Activated CD8-positive, alpha-beta memory T cell treated with anti-CD3 and anti-CD28 coated beads, Interleukin-2, amount 50 U/mL, for 48 hours (primary cell): ENCODE data around the gene IGF1R.

Source experiments
- DNase-seq: peaks from one replicate; pipeline ENCODE4 v3.0.0-alpha.2; 2020

Gene IGF1R

GRCh38 chr15:98842192-98842972, 194.0 kb downstream of the IGF1R start:
- no peak for DNase-seq

- DNase-seq = no peak
These were observed 194.6 kb downstream of the IGF1R start for GRCh38 chr15:98842973-98843285.

- no peak for DNase-seq
These were observed 195.5 kb downstream of the IGF1R start for GRCh38 chr15:98843844-98844243.

- no peak for DNase-seq
These were observed 195.9 kb downstream of the IGF1R start for GRCh38 chr15:98844261-98844660.

DNA sequence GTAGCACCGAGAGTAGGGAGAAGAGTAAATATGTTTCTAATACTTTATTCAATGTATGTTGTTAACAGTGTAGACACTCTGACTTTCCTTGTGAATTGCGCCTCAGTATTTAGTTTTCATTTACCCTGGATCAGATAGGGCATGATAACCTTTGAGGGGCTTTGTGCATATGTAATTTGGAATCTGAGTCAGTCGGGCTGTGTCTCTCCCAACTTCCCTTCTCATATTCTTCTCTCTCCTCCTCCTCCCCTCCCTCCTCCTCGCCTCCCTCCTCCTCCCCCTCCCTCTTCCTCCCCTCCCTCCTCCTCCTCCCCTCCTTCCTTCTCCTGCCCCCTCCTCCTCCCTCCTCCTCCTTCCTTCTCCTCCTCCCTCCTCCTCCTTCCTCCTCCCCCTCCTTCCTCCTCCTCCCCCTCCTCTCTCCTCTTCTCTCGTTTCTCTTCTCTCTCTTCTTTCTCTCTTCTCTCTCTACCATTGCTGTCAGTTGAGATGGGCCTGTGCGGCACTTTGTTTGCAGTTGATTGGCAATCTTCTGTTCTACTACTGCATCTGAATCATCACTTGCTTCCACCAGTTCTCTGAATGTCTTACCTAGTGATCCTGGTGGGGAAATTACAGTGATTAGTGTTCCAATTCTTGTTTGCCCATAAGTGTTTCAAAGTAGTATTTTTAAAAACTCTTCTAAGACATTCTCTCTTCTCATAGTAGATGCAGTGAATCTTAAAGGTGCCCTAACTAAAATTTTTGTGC, 197.0 kb downstream of the IGF1R start:
- DNase-seq = no peak

- DNase-seq = peak; percentile 79
These were observed 202.7 kb downstream of the IGF1R start for GRCh38 chr15:98850961-98851572.

DNA sequence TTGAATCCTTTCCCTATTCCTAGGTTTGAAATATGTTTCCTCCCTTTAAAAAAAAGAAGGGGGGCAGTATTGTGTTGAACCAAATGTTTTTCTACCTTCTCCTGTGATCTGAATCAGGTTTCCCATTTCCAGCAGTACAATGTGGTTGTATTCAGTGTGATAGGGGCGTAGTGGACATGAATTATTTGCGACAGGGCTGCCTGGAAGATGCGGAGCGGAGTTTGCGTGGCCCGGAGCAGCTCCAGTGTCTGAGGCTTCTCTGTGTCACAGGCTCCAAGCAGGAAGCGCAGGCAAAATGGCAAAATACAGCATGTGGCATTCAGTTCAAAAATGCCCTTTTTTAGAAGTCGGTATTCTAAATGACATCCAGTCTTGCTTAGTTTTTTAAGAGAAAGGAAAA, 204.8 kb downstream of the IGF1R start:
- peak; percentile 75 for DNase-seq

GRCh38 chr15:98853617-98854420, 205.5 kb downstream of the IGF1R start:
- no peak for DNase-seq

DNA sequence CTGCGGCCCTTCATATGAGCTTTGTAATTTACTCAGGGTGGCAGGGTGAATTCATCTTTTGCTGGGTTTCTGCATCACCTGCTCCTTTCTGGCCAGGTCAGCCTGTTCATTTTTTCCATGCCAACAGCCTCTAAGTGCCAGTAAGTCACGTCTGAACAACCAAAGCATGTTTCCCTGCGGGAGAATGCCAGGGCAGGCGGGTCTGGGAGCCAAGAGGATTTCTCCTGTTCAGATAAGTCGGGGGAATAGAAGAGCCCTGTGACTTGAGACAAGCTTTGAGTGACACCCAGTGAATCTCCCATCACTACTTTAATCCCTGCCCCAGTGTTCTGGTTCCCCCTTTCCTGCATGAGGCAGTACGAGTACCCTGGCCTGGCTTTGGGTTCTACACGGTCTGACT, 206.2 kb downstream of the IGF1R start:
- no peak for DNase-seq

DNA sequence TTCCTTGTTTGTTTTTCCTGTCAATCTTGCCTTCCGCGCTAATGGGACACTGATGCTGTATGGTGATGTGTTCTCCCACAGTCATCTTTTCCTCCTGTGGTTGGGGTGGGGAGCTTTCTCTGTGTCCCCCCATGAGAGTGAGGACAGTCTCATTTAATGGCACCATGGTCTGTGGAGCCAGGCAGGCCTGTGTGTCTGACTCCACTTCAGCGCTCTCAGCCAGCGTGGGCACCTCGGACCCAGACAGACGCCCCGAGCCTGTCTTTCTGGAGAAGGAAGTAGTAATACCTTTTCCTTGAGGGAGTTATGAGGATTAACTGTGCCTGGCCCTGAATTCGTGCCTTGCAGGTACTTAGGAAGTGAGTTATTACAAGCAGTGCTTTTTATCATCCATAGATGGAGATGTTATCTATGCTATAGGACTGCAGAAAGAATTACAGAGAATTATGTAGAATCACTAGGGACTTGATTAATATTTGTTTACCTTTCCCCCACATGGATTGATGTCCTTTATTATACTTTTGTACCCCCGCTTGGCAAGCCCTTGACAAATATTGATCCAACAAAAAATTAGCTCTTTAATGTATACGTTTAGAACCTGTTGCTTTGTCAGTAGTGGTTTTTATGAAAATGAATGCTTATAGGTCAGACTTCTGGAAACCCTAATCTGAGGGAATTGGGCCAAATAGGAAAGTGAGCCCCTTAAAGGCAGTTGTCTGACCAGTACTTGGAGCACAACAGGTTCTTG, 206.9 kb downstream of the IGF1R start:
- no peak for DNase-seq

DNA sequence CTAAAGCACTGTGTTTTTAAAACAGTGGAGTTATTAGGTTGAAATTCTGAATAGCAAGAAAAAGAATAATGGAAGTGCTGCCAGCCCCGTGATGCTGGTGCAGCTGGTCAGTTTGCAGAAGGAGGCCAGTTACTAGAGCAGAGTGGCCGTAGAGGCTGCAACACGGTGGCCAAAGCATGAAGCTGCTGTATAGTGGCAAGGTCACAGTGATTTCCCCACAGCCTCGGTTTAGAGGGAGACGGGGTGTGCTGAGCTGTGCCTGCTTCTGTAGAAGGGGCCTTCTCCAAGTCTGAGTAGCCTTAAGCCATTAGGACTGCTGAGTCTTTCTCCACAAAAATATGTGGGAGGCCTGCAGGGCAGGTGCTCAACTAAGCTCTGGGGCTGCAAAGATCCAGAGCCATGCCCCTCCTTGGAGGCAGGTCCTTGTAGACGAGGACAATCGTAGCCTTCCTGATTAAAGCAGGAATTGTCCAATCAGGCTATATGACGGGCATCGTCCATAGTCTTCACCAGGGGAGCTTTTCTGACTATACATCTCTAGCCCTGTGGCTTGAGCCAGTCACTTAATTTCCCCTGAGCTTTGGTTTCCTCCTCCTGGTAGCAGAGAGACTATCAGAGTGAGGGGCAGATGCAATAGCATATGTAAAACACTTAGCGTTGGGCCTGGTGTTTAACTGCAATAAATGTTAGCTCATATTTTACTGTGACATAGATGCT, 207.6 kb downstream of the IGF1R start:
- no peak for DNase-seq

DNA sequence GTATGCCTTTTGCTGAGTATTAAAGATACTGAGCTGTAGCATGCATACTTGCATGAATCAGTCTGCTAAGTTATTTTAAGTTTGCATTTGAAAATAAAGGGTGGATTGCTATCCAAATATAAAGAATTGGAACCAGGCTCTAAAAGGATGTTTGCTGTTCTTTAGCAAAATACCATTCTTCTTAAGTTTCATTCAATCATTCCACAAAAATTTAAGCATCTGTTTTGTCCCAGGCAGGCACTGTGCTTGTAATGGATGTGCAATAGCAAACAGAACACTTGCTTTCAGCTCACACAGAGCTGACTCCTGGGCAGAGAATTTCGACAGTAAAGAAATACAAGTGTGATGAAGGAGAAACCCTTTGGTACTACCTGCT, 208.2 kb downstream of the IGF1R start:
- no peak for DNase-seq

GRCh38 chr15:98858610-98859023, 210.3 kb downstream of the IGF1R start:
- no peak for DNase-seq

DNA sequence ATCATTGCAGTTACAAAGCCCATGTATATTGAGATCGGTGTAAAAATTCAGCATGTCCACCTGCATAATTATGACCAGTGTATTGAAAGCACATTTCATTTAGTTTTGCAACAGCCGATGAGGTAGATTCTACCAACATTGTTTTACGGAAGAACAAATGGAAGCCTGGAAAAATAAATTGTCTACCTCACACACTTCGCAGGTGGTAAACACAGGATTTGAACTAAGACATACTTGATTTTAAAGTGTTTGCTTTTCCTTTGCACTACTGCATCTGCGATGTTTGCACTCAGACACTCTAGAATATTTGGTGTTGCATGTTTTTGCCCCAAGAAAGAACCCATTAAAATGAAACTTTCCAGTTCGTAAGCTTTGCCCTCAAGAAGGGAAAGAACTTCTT, 210.8 kb downstream of the IGF1R start:
- DNase-seq = no peak

DNA sequence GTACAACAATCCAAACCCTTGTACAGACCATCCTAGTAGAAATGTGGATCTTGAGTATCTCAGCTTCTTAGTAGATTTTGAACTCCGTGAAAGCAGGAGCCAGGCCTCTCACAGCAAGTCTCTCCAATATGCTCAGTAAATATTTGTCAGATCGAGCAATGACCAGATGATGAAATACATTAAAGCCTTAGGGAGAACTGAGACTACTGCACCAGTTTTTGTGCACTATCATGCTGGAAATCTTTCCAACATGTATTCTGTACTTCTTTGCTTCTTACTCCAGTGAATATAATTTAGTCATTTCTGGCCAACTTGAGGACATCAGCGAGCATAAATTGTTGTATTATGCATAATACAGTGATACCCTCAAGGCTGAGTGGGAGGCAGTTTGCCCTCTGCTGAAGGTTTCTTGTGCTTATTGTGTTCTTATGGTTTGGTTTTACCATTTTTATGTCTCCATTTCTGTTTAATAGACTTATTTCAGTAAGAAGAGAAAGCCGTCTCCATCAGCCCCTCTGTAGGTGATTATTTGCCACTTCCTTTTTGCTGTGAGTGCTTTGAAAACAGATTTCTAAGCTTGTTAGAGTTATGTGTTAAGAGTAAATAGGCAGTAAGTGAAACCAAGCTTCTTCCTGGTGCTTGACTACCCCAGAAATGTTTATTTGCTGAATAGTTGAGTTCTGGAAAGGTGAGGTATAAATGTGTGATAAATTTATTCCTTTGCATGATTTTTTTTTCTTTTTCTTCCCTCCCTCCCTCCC, 212.1 kb downstream of the IGF1R start:
- DNase-seq = no peak

DNA sequence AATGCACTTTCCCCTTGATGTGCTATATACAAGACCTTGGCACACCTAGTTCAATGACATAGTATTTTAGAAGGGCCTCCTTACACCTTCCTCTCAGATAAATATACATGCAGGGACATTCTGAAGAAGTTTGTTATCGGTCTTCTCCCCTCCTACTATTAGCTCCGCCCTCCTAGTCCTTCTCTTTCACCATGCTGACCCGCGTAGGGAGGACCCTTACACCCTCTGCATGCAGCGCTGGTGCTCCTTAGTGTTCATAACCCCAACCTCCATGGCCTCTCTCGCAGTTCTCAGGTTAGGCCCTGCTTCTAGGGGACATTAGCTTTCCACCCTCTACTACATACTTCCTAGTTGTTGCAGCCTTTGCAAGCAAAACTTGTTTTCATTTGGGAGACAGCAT, 212.8 kb downstream of the IGF1R start:
- no peak for DNase-seq

DNA sequence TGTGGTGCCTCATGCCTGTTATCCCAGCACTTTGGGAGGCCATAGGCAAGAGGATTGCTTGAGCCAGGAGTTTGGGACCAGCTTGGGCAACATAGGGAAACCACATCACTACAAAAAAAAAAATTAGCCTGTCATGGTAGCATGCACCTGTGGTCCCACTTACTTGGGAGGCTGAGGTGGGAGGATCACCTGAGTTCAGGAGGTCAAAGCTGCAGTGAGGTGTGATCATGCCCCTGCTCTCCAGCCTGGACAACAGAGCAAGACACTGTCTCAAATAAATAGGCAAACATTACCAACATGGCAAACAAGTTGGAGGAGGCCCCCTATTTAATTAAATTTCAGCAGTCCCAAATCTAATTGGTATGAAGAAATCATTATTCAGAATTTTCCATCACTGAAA, 215.6 kb downstream of the IGF1R start:
- no peak for DNase-seq

DNA sequence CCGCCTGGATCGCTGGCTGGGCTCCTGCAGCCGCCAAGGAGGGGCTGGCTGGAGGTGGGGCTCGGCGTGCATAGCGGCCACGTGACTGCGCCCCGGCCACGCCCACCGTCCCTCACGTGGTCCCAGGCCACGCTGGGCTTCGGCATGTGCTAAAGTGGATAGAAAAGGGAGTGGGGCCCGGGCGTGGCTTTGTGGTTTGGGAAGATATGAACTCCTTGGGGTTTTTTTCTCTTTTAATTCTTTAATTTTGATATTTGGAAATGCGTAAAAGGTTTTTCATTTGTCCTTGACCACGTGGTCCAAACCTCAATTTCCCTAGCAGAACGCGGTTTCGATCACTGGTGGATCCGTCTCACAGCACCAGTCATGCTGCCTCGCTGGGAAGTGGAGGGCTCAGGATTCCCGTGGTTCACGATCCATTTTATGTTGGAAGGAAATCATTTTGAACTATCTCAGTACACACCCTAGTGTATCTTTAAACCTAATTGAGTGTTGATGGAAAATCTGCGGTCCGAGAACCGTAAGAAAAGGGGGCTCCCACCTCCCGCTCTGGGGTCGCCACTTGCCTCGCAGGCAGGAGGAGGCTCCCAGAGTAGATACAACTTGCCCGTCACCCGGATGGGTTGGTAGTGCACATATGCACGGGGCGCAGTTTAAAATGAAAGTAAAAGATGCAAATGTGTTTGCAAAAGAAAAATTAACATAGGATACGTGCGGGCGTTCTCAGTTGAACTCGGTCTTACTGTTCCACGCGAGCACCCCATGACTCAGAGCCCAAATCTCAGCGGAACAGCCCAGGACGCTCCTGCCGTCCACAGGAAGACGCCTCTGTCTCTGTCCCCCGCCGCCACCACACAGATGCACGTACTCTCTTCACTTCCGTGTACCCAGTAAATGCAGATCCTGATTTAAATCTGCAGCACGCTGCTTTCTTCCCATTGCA, 217.3 kb downstream of the IGF1R start:
- peak; percentile 84 for DNase-seq

DNA sequence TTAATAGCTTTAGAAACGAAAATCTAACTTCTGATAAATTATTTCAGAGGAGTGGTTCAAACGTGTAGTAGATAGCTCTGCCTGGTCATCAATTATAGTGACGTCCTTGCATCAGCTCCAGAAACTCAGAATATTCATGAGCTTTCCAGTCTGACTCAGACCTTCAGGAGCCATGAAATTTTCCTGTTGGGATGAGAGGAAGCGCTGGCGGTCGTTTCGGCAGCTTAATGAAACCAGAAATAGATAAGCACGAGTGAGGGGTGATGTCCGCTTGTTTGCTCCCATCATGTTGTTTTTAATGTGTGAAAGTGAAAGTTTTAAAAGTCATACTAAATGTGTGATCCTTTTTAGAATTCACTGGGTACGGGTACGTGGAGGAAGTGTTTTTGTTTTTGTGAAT, 218.2 kb downstream of the IGF1R start:
- DNase-seq = no peak

GRCh38 chr15:98868564-98868963, 220.2 kb downstream of the IGF1R start:
- no peak for DNase-seq
